IMR-90 (cell line): Measurements from ENCODE around the gene KRT74. TPM values are rescaled to one million over a fixed set of nuclear protein-coding genes. Genes with fewer than 3 reads are reported as not detected.

ENCODE experiments used
- ATAC-seq: fragments of 200-7000 bp; cut with Tn5 transposase; 2 replicates; pipeline ENCODE4 v1.9.1; 2020; ENCODE audit warnings: low read depth, mild to moderate bottlenecking, moderate library complexity
- BruUV-seq: library from RNA; stranded (reverse); fragments of 400-500 nt; replicated peaks from 2 replicates; lab custom pipeline; 2021; lab: Mats Ljungman, UMichigan
- CTCF ChIA-PET: fragments of 300-600 bp; formaldehyde crosslinking; extraction: SDS; loops from one replicate; lab custom pipeline; 2021; ENCODE audit warnings: antibody characterized with exemption; lab: Yijun Ruan, JAX
- POLR2A ChIA-PET: fragments of 300-600 bp; sonication (Branson Sonifier 250); formaldehyde crosslinking; loops from one replicate; lab custom pipeline; 2022; ENCODE audit warnings: antibody characterized with exemption; ENCODE audit not compliant: unreplicated experiment; lab: Charles Lee
- DNase-seq: peaks from one replicate; pipeline ENCODE4 v3.0.0; 2013
- H2AFZ ChIP-seq: replicated peaks from 2 replicates; pipeline ENCODE3; 2013; ENCODE audit warnings: low read length, mild to moderate bottlenecking; ENCODE audit not compliant: poor library complexity
- H2AK5ac ChIP-seq: 2 replicates; pipeline ENCODE4 v1.6.1; 2013; ENCODE audit warnings: low read depth, low read length, inconsistent platforms
- H2AK9ac ChIP-seq: replicated peaks from 2 replicates; pipeline ENCODE3; 2013; ENCODE audit warnings: mild to moderate bottlenecking, low read depth, low read length, moderate library complexity; ENCODE audit not compliant: poor library complexity
- H2BK120ac ChIP-seq: 2 replicates; pipeline ENCODE4 v1.6.1; 2013; ENCODE audit warnings: low read depth, low read length, inconsistent platforms
- H2BK15ac ChIP-seq: 3 replicates; pipeline ENCODE4 v1.6.1; 2013; ENCODE audit warnings: low read depth, low read length, inconsistent platforms
- H2BK20ac ChIP-seq: 2 replicates; pipeline ENCODE4 v1.6.1; 2013; ENCODE audit warnings: low read depth, mild to moderate bottlenecking, inconsistent platforms, low read length, moderate library complexity
- H2BK5ac ChIP-seq: 2 replicates; pipeline ENCODE4 v1.6.1; 2013; ENCODE audit warnings: mild to moderate bottlenecking, low read depth, low read length, inconsistent platforms; ENCODE audit not compliant: poor library complexity, severe bottlenecking
- H3K14ac ChIP-seq: replicated peaks from 2 replicates; pipeline ENCODE4 v1.6.1; 2013; ENCODE audit warnings: low read depth, low read length, inconsistent platforms
- H3K18ac ChIP-seq: 2 replicates; pipeline ENCODE4 v1.6.1; 2013; ENCODE audit warnings: low read depth, low read length, control low read depth
- H3K23ac ChIP-seq: 2 replicates; pipeline ENCODE4 v1.6.1; 2013; ENCODE audit warnings: low read depth, low read length, inconsistent platforms
- H3K27ac ChIP-seq: 2 replicates; pipeline ENCODE4 v1.5.1; 2013; ENCODE audit warnings: mild to moderate bottlenecking, control low read depth, low read length; ENCODE audit not compliant: insufficient read depth
- H3K27me3 ChIP-seq: 2 replicates; pipeline ENCODE4 v1.6.1; 2013; ENCODE audit warnings: low read length; ENCODE audit not compliant: control insufficient read depth, insufficient read depth
- H3K36me3 ChIP-seq: 2 replicates; pipeline ENCODE4 v1.6.1; 2013; ENCODE audit warnings: low read length, mixed read lengths; ENCODE audit not compliant: control insufficient read depth, insufficient read depth
- H3K4ac ChIP-seq: 2 replicates; pipeline ENCODE4 v1.6.1; 2013; ENCODE audit warnings: low read depth, low read length, inconsistent platforms
- H3K4me1 ChIP-seq: 2 replicates; pipeline ENCODE4 v1.6.1; 2013; ENCODE audit warnings: low read length, mixed read lengths; ENCODE audit not compliant: control insufficient read depth, insufficient read depth
- H3K4me2 ChIP-seq: 2 replicates; pipeline ENCODE4 v1.6.1; 2013; ENCODE audit warnings: low read depth, mild to moderate bottlenecking, control low read depth, low read length, moderate library complexity
- H3K4me3 ChIP-seq: 2 replicates; pipeline ENCODE4 v1.5.1; 2013; ENCODE audit warnings: low read depth, mild to moderate bottlenecking, control low read depth, low read length, moderate library complexity; ENCODE audit not compliant: insufficient read depth
- H3K56ac ChIP-seq: 2 replicates; pipeline ENCODE4 v1.6.1; 2013; ENCODE audit warnings: low read length, inconsistent platforms; ENCODE audit not compliant: insufficient read depth; ENCODE audit errors: extremely low read depth
- H3K79me1 ChIP-seq, 2 experiments: 2 replicates each; pipeline ENCODE4 v1.6.1; 2013; ENCODE audit warnings: low read length in 2 of 2, inconsistent platforms in 1 of 2, low read depth in 1 of 2
- H3K9ac ChIP-seq: 2 replicates; pipeline ENCODE4 v1.6.1; 2013; ENCODE audit warnings: low read depth, low read length, control low read depth
- H3K9me1 ChIP-seq: 2 replicates; pipeline ENCODE4 v1.6.1; 2013; ENCODE audit warnings: low read length, inconsistent platforms; ENCODE audit not compliant: insufficient read depth
- H3K9me3 ChIP-seq: 2 replicates; pipeline ENCODE4 v1.6.1; 2013; ENCODE audit warnings: low read length; ENCODE audit not compliant: control insufficient read depth, insufficient read depth
- H4K20me1 ChIP-seq: 2 replicates; pipeline ENCODE4 v1.6.1; 2013; ENCODE audit warnings: low read length, inconsistent platforms; ENCODE audit not compliant: insufficient read depth
- H4K5ac ChIP-seq: 2 replicates; pipeline ENCODE4 v1.6.1; 2013; ENCODE audit warnings: mild to moderate bottlenecking, low read depth, low read length, control low read depth
- H4K8ac ChIP-seq, 2 experiments: 2 replicates each; pipeline ENCODE4 v1.6.1; 2013; ENCODE audit warnings: low read depth in 2 of 2, low read length in 2 of 2, control low read depth in 1 of 2, inconsistent platforms in 1 of 2
- H4K91ac ChIP-seq: 2 replicates; pipeline ENCODE4 v1.6.1; 2013; ENCODE audit warnings: low read depth, low read length, inconsistent platforms; ENCODE audit not compliant: insufficient read depth
- BHLHE40 ChIP-seq: fragments of 150-350 bp; IDR thresholded peaks from 2 replicates; pipeline ENCODE4 v1.6.1; 2016; ENCODE audit warnings: mild to moderate bottlenecking, low read depth, low read length
- CEBPB ChIP-seq: IDR thresholded peaks from 2 replicates; pipeline ENCODE4 v1.6.1; 2012; ENCODE audit warnings: low read depth, low read length, improper control_type of control experiment
- CHD1 ChIP-seq: IDR thresholded peaks from 2 replicates; pipeline ENCODE4 v1.6.1; 2012; ENCODE audit warnings: low read depth, low read length, improper control_type of control experiment
- CTCF ChIP-seq: conservative IDR thresholded peaks from 2 replicates; pipeline ENCODE4 v1.5.1; 2012; ENCODE audit warnings: mild to moderate bottlenecking, low read depth, low read length, improper control_type of control experiment
- ELK1 ChIP-seq: fragments of 150-350 bp; IDR thresholded peaks from 2 replicates; pipeline ENCODE4 v1.6.1; 2016; ENCODE audit warnings: low read depth, mild to moderate bottlenecking, low read length, moderate library complexity, borderline replicate concordance
- FOS ChIP-seq: fragments of 150-350 bp; IDR thresholded peaks from 2 replicates; pipeline ENCODE4 v1.6.1; 2016; ENCODE audit warnings: low read depth, low read length
- MAFK ChIP-seq: IDR thresholded peaks from 2 replicates; pipeline ENCODE4 v1.6.1; 2012; ENCODE audit warnings: low read depth, low read length, improper control_type of control experiment
- MAZ ChIP-seq: IDR thresholded peaks from 2 replicates; pipeline ENCODE4 v1.6.1; 2012; ENCODE audit warnings: low read depth, mild to moderate bottlenecking, low read length, improper control_type of control experiment, moderate library complexity, borderline replicate concordance
- MXI1 ChIP-seq: IDR thresholded peaks from 2 replicates; pipeline ENCODE4 v1.6.1; 2012; ENCODE audit warnings: low read depth, mild to moderate bottlenecking, low read length, moderate library complexity, borderline replicate concordance
- NFE2L2 ChIP-seq: fragments of 150-350 bp; IDR thresholded peaks from 2 replicates; pipeline ENCODE4 v1.6.1; 2016; ENCODE audit warnings: low read depth, mild to moderate bottlenecking, low read length
- POLR2A ChIP-seq: IDR thresholded peaks from 2 replicates; pipeline ENCODE4 v1.6.1; 2012; ENCODE audit warnings: mild to moderate bottlenecking, low read depth, low read length
- RAD21 ChIP-seq: IDR thresholded peaks from 2 replicates; pipeline ENCODE4 v1.6.1; 2012; ENCODE audit warnings: low read length, improper control_type of control experiment
- RCOR1 ChIP-seq: IDR thresholded peaks from 2 replicates; pipeline ENCODE4 v1.6.1; 2012; ENCODE audit warnings: mild to moderate bottlenecking, low read length, improper control_type of control experiment; ENCODE audit not compliant: insufficient replicate concordance
- RFX5 ChIP-seq: IDR thresholded peaks from 2 replicates; pipeline ENCODE4 v1.8.0; 2012; ENCODE audit warnings: low read depth, mild to moderate bottlenecking, low read length, moderate library complexity
- SMC3 ChIP-seq: fragments of 150-350 bp; IDR thresholded peaks from 2 replicates; pipeline ENCODE4 v1.6.1; 2016; ENCODE audit warnings: low read depth, mild to moderate bottlenecking, antibody characterized with exemption, low read length, moderate library complexity
- USF2 ChIP-seq: fragments of 150-350 bp; IDR thresholded peaks from 2 replicates; pipeline ENCODE4 v1.6.1; 2017; ENCODE audit warnings: mild to moderate bottlenecking, antibody characterized with exemption, low read length, low read depth
- WGBS, 2 experiments: methylation state at CpG; one replicate each; pipeline versions ENCODE4 v1.1.5 to v1.1.7; 2013; ENCODE audit warnings: missing lambda C conversion rate in 2 of 2; ENCODE audit not compliant: insufficient read length in 1 of 2; ENCODE audit errors: extremely low coverage in 2 of 2; 5-methylcytosine and 5-hydroxymethylcytosine counted together
- dilution Hi-C: fragments of 300-500 bp; cut with HindIII; formaldehyde crosslinking; loops from one replicate; pipeline ENCODE4 v1.14.3; 2018; ENCODE audit warnings: low sequenced_read_pairs; ENCODE audit not compliant: unreplicated experiment
- in situ Hi-C: fragments of 300-500 bp; cut with MboI; formaldehyde crosslinking; loops from 3 replicates; pipeline ENCODE4 v1.14.3; 2019; ENCODE audit warnings: low sequenced_read_pairs, inconsistent platforms, mixed read lengths
- intact Hi-C: fragments of 100-400 bp; cut with micrococcal nuclease; formaldehyde crosslinking; loops from 2 replicates; pipeline ENCODE4 v1.10.0; 2022
- polyA plus RNA-seq, 3 experiments: library from polyadenylated mRNA; depleted of rRNA; stranded (reverse); fragments of >200 nt; gene quantifications; 2 replicates each; pipeline ENCODE4 v1.2.3, GENCODE V29; 2012; ENCODE audit warnings: low replicate concordance in 1 of 3
- total RNA-seq: library from RNA; depleted of rRNA; stranded (reverse); fragments of >200 nt; gene quantifications from 2 replicates; pipeline ENCODE4 v1.2.3, GENCODE V29; 2012

KRT74 gene
- total and polyA plus RNA-seq, 2 of the 4 experiments (the other 2 are of a cell fraction): not detected

- no peak overlapping the region for H3K4ac ChIP-seq
- no peak overlapping the region for H3K56ac ChIP-seq
- intact Hi-C loops: no loop called here
- H3K9me3 ChIP-seq: no peaks in the 10 kb centered on the region
- no peak overlapping the region for H2BK120ac ChIP-seq
- H3K9me1 ChIP-seq: no peaks in the 10 kb centered on the region
- H4K5ac ChIP-seq: no peak overlapping the region
- no peak overlapping the region for H2BK20ac ChIP-seq
- H4K20me1 ChIP-seq: no peaks in the 10 kb centered on the region
- 17% methylated on average over 1 of the region's 3 CpGs; no CpG with 5 or more reads in 1 of the 2 experiments for WGBS, 2 experiments
- H2BK5ac ChIP-seq: no peak overlapping the region
- TF ChIP-seq SMC3 (no peak), CTCF (no peak), BHLHE40 (no peak), MXI1 (no peak), CEBPB (no peak), CHD1 (no peak), MAFK (no peak), ELK1 (no peak), RCOR1 (no peak), RFX5 (no peak), FOS (no peak), RAD21 (no peak), NFE2L2 (no peak), MAZ (no peak), USF2 (no peak), POLR2A (no peak)
- H4K91ac ChIP-seq: no peak overlapping the region
- H3K36me3 ChIP-seq: no peaks in the 10 kb centered on the region
- ATAC-seq (no peak), DNase-seq (no peak)
- H3K27ac ChIP-seq: no peak overlapping the region
- H3K27me3 ChIP-seq: peaks cover 20% of the 10 kb centered on the region
- no peak overlapping the region for H3K4me3 ChIP-seq
- CTCF ChIA-PET: interaction anchor here (0.6 kb wide), 1 partner anchor 343 kb away, joined by 4 read pairs; no protein-coding TSS in a partner anchor
- H3K23ac ChIP-seq: no peak overlapping the region
- H2BK15ac ChIP-seq: no peak overlapping the region
- no peak overlapping the region for H4K8ac ChIP-seq
- H2AK9ac ChIP-seq: no peak overlapping the region
- POLR2A ChIA-PET: no interaction called here
- no TSS peak for BruUV-seq
- in situ Hi-C loops: no loop called here
- dilution Hi-C loops: no loop called here
- H2AK5ac ChIP-seq: no peak overlapping the region
- no peaks in the 10 kb centered on the region for H3K4me1 ChIP-seq
- no peak overlapping the region for H3K14ac ChIP-seq
- H3K79me1 ChIP-seq: no peaks in the 10 kb centered on the region
- no peak overlapping the region for H3K9ac ChIP-seq
- no peak overlapping the region for H3K18ac ChIP-seq
- H3K4me2 ChIP-seq: no peak overlapping the region
- H2AFZ ChIP-seq: no peak overlapping the region
Measured at GRCh38 chr12:52561880-52562449, 11.7 kb downstream of the KRT74 start.
